Esophagus muscularis mucosa (tissue), 4 donors: ENCODE data around the gene USF3. TPM values are rescaled to one million over a fixed set of nuclear protein-coding genes. Genes with fewer than 3 reads are reported as not detected.

Source experiments
- DNase-seq: peaks from one replicate; pipeline ENCODE4 v3.0.0-alpha.2; 2017; ENCODE audit errors: extremely low spot score
- H3K27ac ChIP-seq, 4 donors: fragments of 200-600 bp; sonication (generic); replicated peaks in 1 of 4; 1 replicate in 3 of 4; 2 replicates in 1 of 4; pipeline ENCODE4 v1.5.1; 2016 to 2019; ENCODE audit warnings: mild to moderate bottlenecking in 1 of 4
- H3K27me3 ChIP-seq, 4 donors: fragments of 200-600 bp; sonication (generic); one replicate each; pipeline versions ENCODE4 v1.5.1 to v1.6.0; 2016 to 2019
- H3K36me3 ChIP-seq, 4 donors: fragments of 200-600 bp; sonication (generic); one replicate each; pipeline ENCODE4 v1.5.1; 2016 to 2019
- H3K4me1 ChIP-seq, 4 donors: fragments of 200-600 bp; sonication (generic); one replicate each; pipeline ENCODE4 v1.5.1; 2016 to 2019
- H3K4me3 ChIP-seq, 4 donors: fragments of 200-600 bp; sonication (generic); 1 replicate in 2 of 4; 2 replicates in 2 of 4; pipeline ENCODE4 v1.5.1; 2016 to 2019; ENCODE audit warnings: mild to moderate bottlenecking in 4 of 4, moderate library complexity in 1 of 4
- H3K9me3 ChIP-seq, 4 donors: fragments of 200-600 bp; sonication (generic); 1 replicate in 3 of 4; 2 replicates in 1 of 4; pipeline ENCODE4 v1.5.1; 2016 to 2019
- CTCF ChIP-seq, 3 experiments: fragments of 200-600 bp in 2 of 3; fragments of 450-650 bp in 1 of 3; sonication (generic) in 2 of 3; IDR thresholded peaks; one replicate each; pipeline ENCODE4 v1.5.1; 2017 to 2019; ENCODE audit warnings: antibody characterized with exemption in 3 of 3, mild to moderate bottlenecking in 2 of 3, moderate library complexity in 1 of 3
- EP300 ChIP-seq: sonication (generic); formaldehyde crosslinking; IDR thresholded peaks from one replicate; pipeline ENCODE4 v1.6.1; 2017; ENCODE audit warnings: antibody characterized with exemption
- POLR2A ChIP-seq: fragments of 450-650 bp; IDR thresholded peaks from one replicate; pipeline ENCODE4 v1.6.1; 2017; ENCODE audit warnings: antibody characterized with exemption, moderate library complexity, mild to moderate bottlenecking, low read depth
- POLR2AphosphoS5 ChIP-seq, 2 donors: sonication (generic); formaldehyde crosslinking; IDR thresholded peaks; one replicate each; pipeline ENCODE4 v1.6.1; 2017; ENCODE audit warnings: antibody characterized with exemption in 2 of 2
- WGBS: methylation state at CpG from one replicate; pipeline ENCODE4 v1.1.5; 2018; 5-methylcytosine and 5-hydroxymethylcytosine counted together
- intact Hi-C: fragments of 100-400 bp; cut with DNase I; formaldehyde crosslinking; loops from one replicate; pipeline ENCODE4 v1.15.1; 2023
- total RNA-seq, 4 donors: library from RNA; depleted of rRNA; stranded (reverse); fragments of >200 nt; gene quantifications; one replicate each; pipeline versions ENCODE4 v1.1.0 to v1.2.1, GENCODE V29; 2016

The USF3 gene
- total RNA-seq, 4 donors from 2014 or later, result 20.8 to 28.6 (median 25.0) TPM

- WGBS, result 62% methylated on average over 4 of the region's 4 CpGs
- intact Hi-C loops, result loop anchor here (10.0 kb wide), 2 partner anchors 103 to 183 kb away; partner anchors contain the start of gene GRAMD1C
Measured at GRCh38 chr3:113731694-113732093, 35.3 kb upstream of the USF3 start.

GRCh38 chr3:113730550-113730949 is 34.1 kb upstream of the USF3 start:
- Histone ChIP-seq H3K27ac (no peak overlapping the region), H3K4me1 (peaks cover 0 to 50% (median 38%) of the 10 kb centered on the region in 4 donors), H3K27me3 (no peaks in the 10 kb centered on the region), H3K4me3 (no peak overlapping the region), H3K9me3 (no peaks in the 10 kb centered on the region), H3K36me3 (no peaks in the 10 kb centered on the region)
- 62% methylated on average over 1 of the region's 1 CpG for WGBS
- TF ChIP-seq POLR2AphosphoS5 (IDR thresholded peaks at IDR 0.05), result no peak
- no peak for TF ChIP-seq POLR2A
- TF ChIP-seq EP300, result no peak
- TF ChIP-seq CTCF (IDR thresholded peaks at IDR 0.05), result no peak
- intact Hi-C loops, result loop anchor here (10.0 kb wide), 2 partner anchors 104 to 184 kb away; partner anchors contain the start of gene GRAMD1C
- DNase-seq, result no peak

More at GRCh38 chr3:113731694-113732093, 35.3 kb upstream of the USF3 start:
- Histone ChIP-seq H3K9me3 (no peaks in the 10 kb centered on the region), H3K27me3 (no peaks in the 10 kb centered on the region), H3K4me1 (peaks cover 5 to 53% (median 43%) of the 10 kb centered on the region in 4 donors), H3K4me3 (no peak overlapping the region), H3K36me3 (no peaks in the 10 kb centered on the region), H3K27ac (no peak overlapping the region)
- no peak for DNase-seq
- TF ChIP-seq EP300 (no peak), POLR2AphosphoS5 (IDR thresholded peaks at IDR 0.05) (no peak), CTCF (IDR thresholded peaks at IDR 0.05) (no peak), POLR2A (no peak)

GRCh38 chr3:113728661-113729060 is 32.2 kb upstream of the USF3 start:
- no peak overlapping the region for H3K4me3 ChIP-seq
- TF ChIP-seq CTCF (IDR thresholded peaks at IDR 0.05), result no peak
- TF ChIP-seq POLR2AphosphoS5 (IDR thresholded peaks at IDR 0.05), result no peak
- TF ChIP-seq EP300, result no peak
- no peak for TF ChIP-seq POLR2A
- peaks cover 0 to 42% (median 31%) of the 10 kb centered on the region in 4 donors for H3K4me1 ChIP-seq
- WGBS, result 84% methylated on average over 2 of the region's 2 CpGs
- no peak for DNase-seq
- no peaks in the 10 kb centered on the region for H3K27me3 ChIP-seq
- H3K9me3 ChIP-seq, result no peaks in the 10 kb centered on the region
- H3K36me3 ChIP-seq, result no peaks in the 10 kb centered on the region
- intact Hi-C loops, result no loop called here
- H3K27ac ChIP-seq, result no peak overlapping the region

GRCh38 chr3:113721636-113722035 is 25.2 kb upstream of the USF3 start:
- Histone ChIP-seq H3K4me1 (peaks cover 0 to 31% (median 21%) of the 10 kb centered on the region in 4 donors), H3K4me3 (no peak overlapping the region), H3K27ac (no peak overlapping the region), H3K36me3 (peaks cover 10 to 42% (median 27%) of the 10 kb centered on the region in 4 donors), H3K9me3 (no peaks in the 10 kb centered on the region), H3K27me3 (no peaks in the 10 kb centered on the region)
- WGBS, result 76% methylated on average over 3 of the region's 3 CpGs
- no peak for TF ChIP-seq POLR2AphosphoS5 (IDR thresholded peaks at IDR 0.05)
- no peak for TF ChIP-seq EP300
- no peak for TF ChIP-seq CTCF (IDR thresholded peaks at IDR 0.05)
- TF ChIP-seq POLR2A, result no peak
- intact Hi-C loops, result no loop called here
- no peak for DNase-seq

GRCh38 chr3:113719758-113720157 is 23.3 kb upstream of the USF3 start:
- Histone ChIP-seq H3K4me3 (no peak overlapping the region), H3K27ac (no peak overlapping the region), H3K4me1 (peaks cover 0 to 19% (median 10%) of the 10 kb centered on the region in 4 donors), H3K36me3 (peaks cover 10 to 42% (median 27%) of the 10 kb centered on the region in 4 donors), H3K27me3 (no peaks in the 10 kb centered on the region), H3K9me3 (no peaks in the 10 kb centered on the region)
- 74% methylated on average over 2 of the region's 2 CpGs for WGBS
- TF ChIP-seq EP300 (no peak), POLR2AphosphoS5 (IDR thresholded peaks at IDR 0.05) (no peak), CTCF (IDR thresholded peaks at IDR 0.05) (no peak), POLR2A (no peak)
- DNase-seq, result no peak
- intact Hi-C loops, result no loop called here
